ENCODE data around the gene PATJ.
A peak's percentile ranks its signal among the peaks of the same experiment; 100 is the strongest.

PATJ gene

GRCh38 chr1:61852670-61853015 is 110.4 kb downstream of the PATJ start:
- Histone ChIP-seq H3K4me3 (ENCODE audit: insufficient read depth, low read length, poor library complexity, severe bottlenecking) (no peak overlapping the region), H3F3A (ENCODE audit: insufficient read depth) (no peaks in the 10 kb centered on the region), H3K9ac (ENCODE audit: low read length) (no peak overlapping the region), H3K27me3 (ENCODE audit: low read length) (no peaks in the 10 kb centered on the region), H3K9me2 (replicated peaks; ENCODE audit: insufficient read depth, low read length) (no peaks in the 10 kb centered on the region), H3K4me2 (ENCODE audit: low read depth, low read length, poor library complexity, severe bottlenecking) (no peak overlapping the region), H2AFZ (ENCODE audit: low read depth, low read length, severe bottlenecking) (no peak overlapping the region), H3K36me3 (ENCODE audit: low read length) (no peaks in the 10 kb centered on the region), H4K20me1 (ENCODE audit: low read depth, low read length) (no peaks in the 10 kb centered on the region), H3K27ac (ENCODE audit: low read depth, low read length) (no peak overlapping the region), H3K9me3 (ENCODE audit: insufficient read depth, low read length) (no peaks in the 10 kb centered on the region), H3K79me2 (ENCODE audit: insufficient read depth, low read length) (no peaks in the 10 kb centered on the region)
- TF ChIP-seq EZH2phosphoT487 (conservative IDR thresholded peaks at IDR 0.05; ENCODE audit: low read length) (no peak), CTCF (IDR thresholded peaks at IDR 0.05; ENCODE audit: insufficient read depth, low read length, poor library complexity, severe bottlenecking) (no peak)

- Histone ChIP-seq H2AFZ (ENCODE audit: low read depth, low read length, severe bottlenecking) (no peak overlapping the region), H3K36me3 (ENCODE audit: low read length) (no peaks in the 10 kb centered on the region), H3K9ac (ENCODE audit: low read length) (no peak overlapping the region), H3K9me3 (ENCODE audit: insufficient read depth, low read length) (no peaks in the 10 kb centered on the region), H3K79me2 (ENCODE audit: insufficient read depth, low read length) (no peaks in the 10 kb centered on the region), H3K27me3 (ENCODE audit: low read length) (no peaks in the 10 kb centered on the region), H4K20me1 (ENCODE audit: low read depth, low read length) (no peaks in the 10 kb centered on the region), H3K27ac (ENCODE audit: low read depth, low read length) (no peak overlapping the region), H3K4me2 (ENCODE audit: low read depth, low read length, poor library complexity, severe bottlenecking) (no peak overlapping the region), H3K4me3 (ENCODE audit: insufficient read depth, low read length, poor library complexity, severe bottlenecking) (no peak overlapping the region), H3K9me2 (replicated peaks; ENCODE audit: insufficient read depth, low read length) (no peaks in the 10 kb centered on the region), H3F3A (ENCODE audit: insufficient read depth) (no peaks in the 10 kb centered on the region)
- no peak for TF ChIP-seq CTCF (IDR thresholded peaks at IDR 0.05; ENCODE audit: insufficient read depth, low read length, poor library complexity, severe bottlenecking)
- no peak for TF ChIP-seq EZH2phosphoT487 (conservative IDR thresholded peaks at IDR 0.05; ENCODE audit: low read length)
Measured at GRCh38 chr1:61853583-61853982, 111.3 kb downstream of the PATJ start.

- Histone ChIP-seq H3K9me3 (ENCODE audit: insufficient read depth, low read length) (peaks cover under 1% of the 10 kb centered on the region; the same call in 1 of the 2 replicates), H3K9me2 (replicated peaks; ENCODE audit: insufficient read depth, low read length) (no peaks in the 10 kb centered on the region), H4K20me1 (ENCODE audit: low read depth, low read length) (no peaks in the 10 kb centered on the region), H3K4me2 (ENCODE audit: low read depth, low read length, poor library complexity, severe bottlenecking) (peak overlapping the region; percentile 43), H3K36me3 (ENCODE audit: low read length) (no peaks in the 10 kb centered on the region), H3F3A (ENCODE audit: insufficient read depth) (no peaks in the 10 kb centered on the region), H3K9ac (ENCODE audit: low read length) (no peak overlapping the region), H3K4me3 (ENCODE audit: insufficient read depth, low read length, poor library complexity, severe bottlenecking) (no peak overlapping the region), H3K27me3 (ENCODE audit: low read length) (no peaks in the 10 kb centered on the region), H3K79me2 (ENCODE audit: insufficient read depth, low read length) (no peaks in the 10 kb centered on the region), H2AFZ (ENCODE audit: low read depth, low read length, severe bottlenecking) (peak overlapping the region; percentile 59), H3K27ac (ENCODE audit: low read depth, low read length) (no peak overlapping the region; the same call in 1 of the 2 replicates)
- TF ChIP-seq CTCF (IDR thresholded peaks at IDR 0.05; ENCODE audit: insufficient read depth, low read length, poor library complexity, severe bottlenecking) (no peak), EZH2phosphoT487 (conservative IDR thresholded peaks at IDR 0.05; ENCODE audit: low read length) (no peak)
Measured at GRCh38 chr1:61864489-61864888, 122.2 kb downstream of the PATJ start.

Data from SU-DHL-6 (cell line).